ENCODE data around the gene CIAO2A.
"Not testable (repeated sequence)": the region's sequence is repeated elsewhere in the genome, so short reads cannot be mapped to it uniquely, and the experiment has no call there.

CIAO2A gene

GRCh38 chr15:64121614-64122013 is 28.0 kb upstream of the CIAO2A start:
- Histone ChIP-seq H3K36me3 (replicated peaks; ENCODE audit: insufficient read depth, low read length) (peaks cover 7% of the 10 kb centered on the region; the same call in 1 of the 2 replicates), H4K20me1 (ENCODE audit: insufficient read depth, low read length) (no peaks in the 10 kb centered on the region), H3K27me3 (replicated peaks; ENCODE audit: insufficient read depth, low read length) (no peaks in the 10 kb centered on the region), H3K4me2 (ENCODE audit: low read depth, low read length) (no peak overlapping the region), H3K4me3 (ENCODE audit: low read length) (no peak overlapping the region), H2AFZ (ENCODE audit: low read length) (no peak overlapping the region), H3K27ac (ENCODE audit: low read length) (no peak overlapping the region), H3K4me1 (ENCODE audit: low read length) (no peaks in the 10 kb centered on the region), H3K9me3 (replicated peaks; ENCODE audit: insufficient read depth, low read length) (no peaks in the 10 kb centered on the region), H3F3A (ENCODE audit: insufficient read depth, low read length) (no peaks in the 10 kb centered on the region), H3K9ac (ENCODE audit: low read length) (no peak overlapping the region), H3K79me2 (ENCODE audit: low read length) (no peaks in the 10 kb centered on the region), H3K9me2 (replicated peaks; ENCODE audit: insufficient read depth, low read length) (no peaks in the 10 kb centered on the region)
- DNase-seq: no peak
- TF ChIP-seq CTCF (IDR thresholded peaks at IDR 0.05; ENCODE audit: low read length): no peak
- TF ChIP-seq EZH2phosphoT487 (IDR thresholded peaks at IDR 0.05; ENCODE audit: low read length): no peak
- no peak for TF ChIP-seq EZH2 (optimal IDR thresholded peaks at IDR 0.05; ENCODE audit: low read depth, low read length)

- H3K27me3 ChIP-seq (replicated peaks; ENCODE audit: insufficient read depth, low read length); H3K36me3 ChIP-seq (replicated peaks; ENCODE audit: insufficient read depth, low read length); H3K9me3 ChIP-seq (replicated peaks; ENCODE audit: insufficient read depth, low read length); H3K4me3 ChIP-seq (ENCODE audit: low read length); H3K27ac ChIP-seq (ENCODE audit: low read length); H3K4me2 ChIP-seq (ENCODE audit: low read depth, low read length); H4K20me1 ChIP-seq (ENCODE audit: insufficient read depth, low read length); DNase-seq; H3F3A ChIP-seq (ENCODE audit: insufficient read depth, low read length); H3K79me2 ChIP-seq (ENCODE audit: low read length); H2AFZ ChIP-seq (ENCODE audit: low read length); H3K4me1 ChIP-seq (ENCODE audit: low read length); H3K9ac ChIP-seq (ENCODE audit: low read length); H3K9me2 ChIP-seq (replicated peaks; ENCODE audit: insufficient read depth, low read length): not testable (repeated sequence)
Observed at GRCh38 chr15:64120322-64120721, 26.7 kb upstream of the CIAO2A start.

- Histone ChIP-seq H3K36me3 (replicated peaks; ENCODE audit: insufficient read depth, low read length) (0 out of 2 replicates have a peak, but pooled peaks cover 4% of the 10 kb centered on the region), H3F3A (ENCODE audit: insufficient read depth, low read length) (no peaks in the 10 kb centered on the region)
Observed at GRCh38 chr15:64117759-64118487, 24.3 kb upstream of the CIAO2A start.

More at GRCh38 chr15:64117759-64118487, 24.3 kb upstream of the CIAO2A start:
- H3K9ac ChIP-seq (ENCODE audit: low read length): no peak overlapping the region
- no peaks in the 10 kb centered on the region for H3K9me2 ChIP-seq (replicated peaks; ENCODE audit: insufficient read depth, low read length)
- DNase-seq: no peak
- no peaks in the 10 kb centered on the region for H3K27me3 ChIP-seq (replicated peaks; ENCODE audit: insufficient read depth, low read length)
- H3K4me2 ChIP-seq (ENCODE audit: low read depth, low read length): no peak overlapping the region
- H3K4me3 ChIP-seq (ENCODE audit: low read length): no peak overlapping the region
- H3K79me2 ChIP-seq (ENCODE audit: low read length): peaks cover 4% of the 10 kb centered on the region
- H3K4me1 ChIP-seq (ENCODE audit: low read length): no peaks in the 10 kb centered on the region
- TF ChIP-seq EZH2phosphoT487 (IDR thresholded peaks at IDR 0.05; ENCODE audit: low read length) (no peak), EZH2 (optimal IDR thresholded peaks at IDR 0.05; ENCODE audit: low read depth, low read length) (no peak), CTCF (IDR thresholded peaks at IDR 0.05; ENCODE audit: low read length) (no peak)
- H4K20me1 ChIP-seq (ENCODE audit: insufficient read depth, low read length): no peaks in the 10 kb centered on the region
- no peak overlapping the region for H2AFZ ChIP-seq (ENCODE audit: low read length)
- H3K27ac ChIP-seq (ENCODE audit: low read length): no peak overlapping the region
- no peaks in the 10 kb centered on the region for H3K9me3 ChIP-seq (replicated peaks; ENCODE audit: insufficient read depth, low read length)

All from MM.1S (cell line).